ENCODE results near the gene DUT. TPM values are rescaled to one million over a fixed set of nuclear protein-coding genes. Genes with fewer than 3 reads are reported as not detected.

Gene DUT
- total RNA-seq, 1 donor from 2014 or later = 31.0 TPM

DNA sequence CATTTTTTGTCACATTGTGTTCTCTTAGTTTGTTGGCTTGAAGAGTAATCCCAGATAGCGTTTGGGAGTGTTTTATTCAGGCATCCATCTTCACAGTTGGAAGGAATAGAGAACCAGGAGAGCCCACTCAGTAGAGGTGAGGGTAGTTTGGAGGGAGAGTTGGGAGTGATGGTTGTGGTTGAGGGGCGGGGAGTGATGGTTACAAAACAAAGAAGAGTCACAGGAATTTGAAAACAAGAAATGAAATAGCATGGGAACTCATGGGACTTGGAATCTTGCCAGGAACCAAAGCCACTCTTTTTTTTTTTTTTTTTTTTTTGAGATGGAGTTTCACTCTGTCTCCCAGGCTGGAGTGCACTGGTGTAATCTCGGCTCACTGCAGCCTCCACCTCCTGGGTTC is 36.3 kb downstream of the DUT start:
- ATAC-seq (no peak), DNase-seq (ENCODE audit: low spot score) (no peak)

DNA sequence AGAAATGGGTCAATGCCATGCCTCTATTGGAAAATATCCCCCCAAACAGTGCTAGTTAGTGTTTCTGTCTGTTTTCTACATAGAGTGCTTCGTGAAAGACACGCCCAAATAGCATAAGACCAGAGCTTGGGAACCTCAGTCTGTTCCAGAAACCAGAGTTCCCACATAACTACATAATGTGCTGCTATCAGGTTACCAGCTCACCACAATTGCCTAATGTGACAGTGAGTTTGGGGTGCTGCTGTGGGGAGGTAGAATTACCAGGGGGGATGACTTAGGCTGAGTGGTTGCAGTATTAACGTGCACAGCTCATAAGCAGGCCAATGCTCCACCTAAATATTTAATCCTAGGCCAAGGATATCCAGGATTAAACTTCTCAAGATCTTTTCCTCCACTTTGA is 39.2 kb downstream of the DUT start:
- no peak for ATAC-seq
- DNase-seq (ENCODE audit: low spot score) = no peak

DNA sequence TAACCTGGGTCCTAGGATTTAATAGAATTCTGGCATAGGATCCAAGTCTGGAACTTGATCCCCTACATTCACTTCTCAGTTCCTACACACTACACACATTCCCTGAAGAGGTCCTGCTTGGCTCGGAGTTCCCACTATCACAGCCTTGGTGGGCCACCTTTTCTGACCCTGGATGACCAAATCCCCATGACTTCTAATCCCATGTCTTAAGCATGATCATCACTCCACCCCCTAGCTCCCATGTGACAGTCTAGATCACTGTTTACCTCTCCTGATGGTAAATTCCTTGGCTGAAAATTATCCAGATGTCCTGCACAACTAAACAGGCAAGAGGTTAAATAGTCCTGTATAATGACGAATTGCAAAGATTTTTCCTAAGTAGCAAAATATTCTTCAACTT is 40.3 kb downstream of the DUT start:
- ATAC-seq (no peak), DNase-seq (ENCODE audit: low spot score) (no peak)

DNA sequence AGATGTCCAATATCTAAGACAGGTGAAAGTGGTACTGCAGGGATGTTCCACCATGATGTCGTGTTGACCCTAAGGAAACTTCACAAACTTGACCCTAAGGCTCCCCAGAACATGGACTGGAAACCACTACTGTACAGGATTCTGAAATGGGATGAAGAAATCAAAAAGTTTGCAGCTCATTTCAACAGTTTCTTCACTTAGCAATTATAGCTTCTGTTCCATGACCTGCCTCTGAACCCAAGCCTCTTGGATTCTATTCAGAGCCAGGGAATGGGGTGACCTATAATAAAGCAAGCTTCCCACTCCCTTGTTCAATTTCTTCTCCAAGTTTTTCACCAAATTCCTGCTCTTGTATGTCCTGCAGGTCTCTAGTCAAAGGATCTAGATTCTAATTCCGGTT is 40.7 kb downstream of the DUT start:
- ATAC-seq = no peak
- DNase-seq (ENCODE audit: low spot score) = no peak

DNA sequence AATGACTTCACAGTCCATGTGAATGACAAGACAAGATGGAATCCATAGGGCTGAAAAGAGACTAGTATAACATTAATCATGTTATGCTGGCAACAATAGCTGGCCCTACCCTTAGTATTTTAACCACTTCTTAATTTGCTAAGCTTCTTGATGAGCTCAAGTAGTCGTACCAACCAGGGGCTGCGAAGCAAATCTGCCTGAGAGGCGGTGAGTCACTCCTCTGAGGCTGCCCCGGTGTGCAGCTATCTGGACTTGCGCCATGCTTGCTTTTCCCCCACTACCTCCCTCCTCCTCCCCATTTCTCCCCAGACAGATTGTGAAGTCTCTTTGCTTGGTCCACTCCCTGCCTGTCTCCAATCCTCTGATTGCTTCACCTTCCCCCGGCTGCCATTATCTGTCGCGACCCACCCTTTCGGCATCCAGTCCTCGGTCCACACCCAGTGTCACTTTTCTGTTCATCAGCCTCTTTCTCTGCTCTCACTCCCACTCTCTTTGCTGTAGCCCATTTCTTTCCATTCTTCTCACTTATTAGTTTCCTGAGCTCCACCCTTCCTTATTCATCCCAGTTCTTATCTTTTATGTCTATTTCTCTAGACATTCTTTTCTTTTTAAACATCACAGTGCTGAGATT is 42.7 kb downstream of the DUT start:
- DNase-seq (ENCODE audit: low spot score) (no peak), ATAC-seq (no peak)

DNA sequence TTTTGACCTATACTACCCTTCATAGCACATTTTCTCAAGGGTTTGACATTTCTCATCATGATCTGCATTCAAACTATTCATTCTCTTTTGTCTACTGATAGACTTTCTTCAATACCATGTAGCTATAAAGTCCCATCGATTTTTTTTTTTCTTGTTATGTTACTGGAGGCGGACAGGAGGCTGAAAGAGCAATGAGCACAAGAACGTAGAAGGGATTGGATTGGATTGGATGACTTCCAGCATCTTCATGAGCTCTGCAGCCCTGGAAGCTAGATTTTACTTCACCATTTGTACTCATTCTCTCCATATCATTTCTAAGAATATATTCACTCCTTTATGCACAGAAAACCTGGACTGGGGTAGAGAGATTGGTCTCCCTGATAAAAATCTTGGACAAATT is 43.2 kb downstream of the DUT start:
- ATAC-seq = no peak
- no peak for DNase-seq (ENCODE audit: low spot score)

DNA sequence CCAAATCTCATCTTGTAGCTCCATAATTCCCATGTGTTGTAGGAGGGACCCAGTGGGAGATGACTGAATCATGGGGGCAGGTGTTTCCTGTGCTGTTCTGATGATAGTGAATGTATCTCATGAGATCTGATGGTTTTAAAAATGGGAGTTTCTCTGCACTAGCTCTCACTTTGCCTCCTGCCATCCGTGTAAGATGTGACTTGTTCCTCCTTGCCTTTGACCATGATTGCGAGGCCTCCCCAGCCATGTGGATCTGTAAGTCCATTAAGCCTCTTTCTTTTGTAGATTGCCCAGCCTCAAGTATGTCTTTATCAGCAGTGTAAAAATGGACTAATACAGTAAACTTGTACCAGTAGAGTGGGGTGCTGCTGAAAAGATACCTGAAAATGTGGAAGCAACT is 44.5 kb downstream of the DUT start:
- no peak for DNase-seq (ENCODE audit: low spot score)
- ATAC-seq = no peak

DNA sequence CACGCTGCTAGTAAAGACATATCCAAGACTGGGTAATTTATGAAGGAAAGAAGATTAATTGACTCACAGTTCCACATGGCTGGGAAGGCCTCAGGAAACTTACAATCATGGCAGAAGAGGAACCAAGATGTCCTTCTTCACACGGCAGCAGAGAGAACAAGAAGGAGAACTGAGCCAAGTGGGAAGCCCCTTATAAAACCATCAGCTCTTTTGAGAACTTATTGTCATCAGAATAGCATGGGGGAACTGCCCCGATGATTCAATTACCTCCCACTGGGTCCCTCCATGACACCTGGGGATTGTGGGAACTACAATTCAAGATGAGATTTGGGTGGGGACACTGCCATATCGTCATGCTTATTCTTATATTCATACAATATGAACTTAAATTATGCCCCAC is 49.0 kb downstream of the DUT start:
- no peak for ATAC-seq
- DNase-seq (ENCODE audit: low spot score) = no peak

DNA sequence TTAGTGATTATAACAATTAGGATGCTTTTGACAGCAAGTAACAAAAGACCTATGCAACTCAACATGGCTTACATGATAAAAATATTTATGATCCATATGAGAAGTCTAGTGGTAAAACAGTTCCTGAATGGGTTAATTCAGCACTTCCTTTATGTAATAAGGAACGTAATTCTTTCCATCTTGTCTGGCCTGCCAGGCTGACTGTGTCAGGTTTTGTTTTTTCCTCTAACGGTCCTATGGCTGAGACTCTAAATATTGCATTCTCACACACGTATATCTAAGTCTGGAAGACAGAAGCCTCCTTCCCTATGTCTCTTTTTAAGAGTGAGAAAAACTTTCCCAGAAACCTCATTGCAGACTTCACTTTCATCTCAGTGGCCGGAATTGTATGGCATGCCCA is 50.6 kb downstream of the DUT start:
- ATAC-seq (no peak), DNase-seq (ENCODE audit: low spot score) (no peak)

DNA sequence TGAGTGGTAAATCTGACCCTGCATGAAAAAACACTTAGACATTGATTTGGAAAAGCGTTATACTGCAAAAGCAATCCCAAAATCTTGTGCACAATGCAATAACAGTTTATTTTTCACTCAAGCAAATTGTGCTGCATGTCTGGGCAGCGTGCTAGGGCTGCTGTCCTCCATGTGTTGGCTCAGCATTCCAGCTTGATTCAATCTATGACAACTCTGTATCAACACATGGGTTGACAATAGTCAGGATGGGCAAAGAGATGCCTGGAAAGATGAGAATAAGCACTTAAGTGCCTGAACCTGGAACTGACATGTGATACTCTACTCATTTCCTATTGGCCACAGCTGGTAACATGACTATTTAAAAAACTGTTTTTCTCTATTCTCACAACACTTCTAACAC is 51.8 kb downstream of the DUT start:
- no peak for DNase-seq (ENCODE audit: low spot score)
- no peak for ATAC-seq

DNA sequence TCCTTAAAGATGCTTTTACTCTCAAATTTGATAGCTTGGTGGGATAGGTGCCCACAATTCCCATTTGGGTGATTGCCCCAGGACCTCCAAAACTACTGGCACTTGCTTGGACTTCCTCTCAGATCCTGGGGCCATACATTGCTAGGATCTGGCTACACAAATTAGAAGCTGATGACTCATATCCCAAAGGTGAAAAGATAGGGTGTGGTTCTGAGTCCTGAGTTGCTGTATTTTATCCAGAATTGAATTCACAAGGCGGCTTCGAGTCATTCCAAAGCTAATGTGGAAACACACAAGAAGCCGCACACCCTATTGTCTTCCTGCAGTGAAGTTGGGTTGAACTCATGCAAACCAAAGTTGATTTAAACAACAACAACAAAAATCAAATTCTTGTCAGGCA is 53.4 kb downstream of the DUT start:
- ATAC-seq (no peak), DNase-seq (ENCODE audit: low spot score) (no peak)

DNA sequence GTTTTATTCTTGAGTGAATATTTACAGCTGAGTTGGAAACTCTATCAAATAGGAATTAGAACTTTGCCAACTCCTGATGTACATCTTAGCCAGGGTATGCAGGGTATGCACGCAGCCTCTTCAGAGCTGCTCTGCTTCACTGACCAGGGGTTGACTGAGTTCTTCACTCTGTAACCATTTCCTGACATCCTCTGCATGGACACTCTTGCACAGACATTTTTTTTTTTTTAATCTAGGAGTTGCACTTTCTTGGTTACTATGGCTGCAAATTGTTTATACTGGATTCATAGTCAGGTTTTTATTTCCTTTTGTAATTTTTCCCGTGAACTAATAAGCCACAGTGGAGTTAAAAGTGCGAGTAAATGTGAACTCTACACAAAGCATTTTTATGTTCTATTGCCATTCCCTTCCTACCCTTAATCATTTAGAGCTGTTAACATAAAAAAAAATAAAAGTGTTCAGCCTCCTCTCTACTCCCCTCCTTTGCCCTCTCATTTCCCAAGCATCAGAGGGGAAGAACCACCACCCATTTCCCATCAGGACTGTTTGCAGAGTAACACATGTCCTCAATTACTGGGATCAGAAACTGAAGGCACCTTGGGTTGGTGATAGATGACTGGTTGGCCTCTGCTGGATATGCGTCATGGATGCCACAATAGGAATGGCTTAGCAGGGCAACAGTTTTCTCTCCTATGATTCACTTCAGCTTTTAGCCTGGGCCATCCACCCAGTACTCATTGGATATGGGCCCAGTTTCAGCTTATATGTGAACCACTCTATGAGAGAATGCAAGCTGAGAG is 54.0 kb downstream of the DUT start:
- DNase-seq (ENCODE audit: low spot score) = no peak
- no peak for ATAC-seq

DNA sequence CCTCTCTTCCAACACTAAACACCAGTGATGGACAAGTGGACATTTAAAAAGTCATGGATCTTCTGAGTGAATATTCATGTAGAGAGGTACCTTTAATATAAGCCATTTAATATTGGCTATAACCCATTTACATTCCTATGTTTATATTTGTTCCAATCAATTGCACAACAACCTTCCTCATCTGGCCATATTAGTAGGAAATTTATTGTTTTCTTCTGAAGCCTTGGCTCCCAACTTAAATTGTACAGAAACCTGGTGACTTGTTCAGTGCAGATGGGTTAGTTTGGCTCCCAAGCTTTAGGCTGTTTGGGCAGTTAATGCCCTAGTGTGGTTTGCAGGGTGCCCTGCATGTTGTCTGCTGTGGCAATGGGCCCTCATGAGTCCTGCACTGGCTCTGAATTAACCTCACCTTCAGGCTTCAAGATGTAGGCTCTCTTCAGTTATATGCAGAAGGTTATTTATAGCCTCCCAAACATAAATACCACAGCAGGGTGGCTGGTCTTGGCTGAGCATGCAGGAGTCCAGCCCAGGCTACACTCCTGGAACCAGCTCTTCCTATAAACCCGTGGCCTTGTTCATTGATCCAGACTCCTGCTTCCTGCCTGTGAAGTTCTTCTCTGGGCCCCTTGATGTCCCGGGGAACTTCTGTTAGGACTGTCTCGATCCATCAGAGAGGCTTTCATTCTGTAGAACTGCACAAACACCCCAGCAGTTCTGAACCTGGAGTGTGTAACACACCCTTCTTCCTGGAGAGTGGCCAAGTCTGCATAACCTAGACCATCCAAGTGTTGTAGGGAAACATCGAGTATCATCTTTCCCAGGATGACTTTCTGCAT is 57.0 kb downstream of the DUT start:
- no peak for DNase-seq (ENCODE audit: low spot score)
- ATAC-seq = no peak

DNA sequence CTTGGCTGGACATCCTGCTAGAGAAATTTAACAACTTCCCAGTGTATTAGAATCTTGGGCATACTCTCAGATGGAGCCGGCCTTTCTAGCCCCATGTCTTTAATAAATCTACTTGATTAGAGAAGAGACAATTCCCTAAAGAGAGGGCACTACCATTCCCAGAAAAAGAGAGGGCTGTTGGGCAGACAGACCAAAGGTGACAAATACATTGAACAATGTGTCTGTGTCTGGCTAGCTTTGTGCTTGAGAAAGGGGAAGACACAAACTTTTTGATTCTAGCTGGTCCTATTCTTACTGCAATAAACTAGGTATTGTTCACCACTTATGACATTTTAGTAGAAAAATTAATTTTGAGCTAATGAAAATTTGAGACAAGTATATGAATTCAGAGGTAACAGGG is 57.7 kb downstream of the DUT start:
- DNase-seq (ENCODE audit: low spot score) = no peak
- ATAC-seq = no peak

DNA sequence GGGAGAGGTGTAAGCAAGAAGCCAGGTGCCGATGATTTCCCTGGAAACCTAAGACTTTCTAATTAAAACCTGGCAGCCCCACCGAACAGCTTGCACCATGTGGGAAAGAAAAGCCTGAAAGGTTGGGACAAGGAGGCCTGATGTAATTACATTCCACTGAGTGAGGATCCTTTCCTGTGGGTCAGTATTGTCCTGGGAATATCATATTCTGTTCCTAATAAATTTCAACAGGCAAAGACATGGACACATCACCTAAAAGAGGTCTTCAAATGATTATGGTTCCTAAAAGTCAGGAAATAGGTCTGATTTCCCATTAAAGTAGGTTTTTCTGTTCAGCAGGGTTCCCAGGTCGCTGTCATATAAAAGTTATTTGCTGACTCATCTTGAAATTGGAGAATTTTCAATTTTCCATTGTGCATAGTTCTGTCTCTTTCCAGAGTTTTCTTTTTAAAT is 58.5 kb downstream of the DUT start:
- no peak for DNase-seq (ENCODE audit: low spot score)
- ATAC-seq = no peak

DNA sequence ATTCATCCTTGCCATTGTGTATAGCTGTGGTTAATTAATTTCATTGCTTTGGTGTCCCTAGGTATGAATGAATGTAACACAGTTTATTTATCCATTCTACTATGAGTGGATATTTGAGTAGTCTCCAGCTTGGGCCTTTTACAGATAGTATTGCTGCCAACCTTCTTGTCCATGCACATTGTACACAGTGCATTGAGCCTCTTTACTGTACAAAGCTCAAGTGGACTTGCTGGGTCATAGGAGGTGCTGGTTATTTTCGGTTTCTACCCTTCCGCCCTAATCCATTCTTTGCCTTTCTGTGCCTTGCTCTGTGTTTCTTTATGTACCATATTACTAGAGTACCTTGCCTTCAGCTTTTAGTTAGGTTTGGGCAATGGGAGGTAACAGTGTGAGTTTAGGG is 60.7 kb downstream of the DUT start:
- ATAC-seq = no peak

DNA sequence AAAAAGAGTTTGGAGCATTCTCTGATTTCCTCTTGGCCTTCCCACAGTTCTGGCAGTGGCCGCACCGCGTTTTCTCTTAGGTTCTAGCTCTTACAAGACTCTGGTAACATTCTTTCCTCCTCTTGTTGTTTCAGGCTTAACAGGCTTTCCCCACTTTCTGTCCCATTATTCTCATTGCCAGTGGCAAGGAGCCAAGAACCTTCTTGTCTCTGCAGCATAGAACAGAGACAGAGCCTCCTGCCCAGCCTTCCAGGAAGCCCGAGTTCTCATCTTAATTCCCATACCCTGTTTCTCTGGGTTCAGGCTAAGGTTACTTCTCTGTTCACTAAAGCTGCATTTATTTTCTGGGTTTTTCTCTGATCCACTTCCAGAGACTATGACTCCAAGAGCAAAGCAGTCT is 61.1 kb downstream of the DUT start:
- DNase-seq (ENCODE audit: low spot score) = no peak
- ATAC-seq = no peak

More for the DNA sequence above, 60.7 kb downstream of the DUT start:
- DNase-seq (ENCODE audit: low spot score) = no peak

Other genes starting within 250 kb of the DUT start
- not detected for gene SLC24A5, start 210.4 kb upstream of the DUT start, total RNA-seq
- gene MYEF2, start 153.1 kb upstream of the DUT start, total RNA-seq = 0.20 TPM
- not detected for gene CTXN2, start 139.8 kb upstream of the DUT start, total RNA-seq
- not detected for gene SLC12A1, start 125.1 kb upstream of the DUT start, total RNA-seq

All from left lobe of liver (tissue), 2 donors.